Gastrocnemius medialis (tissue), 4 donors: Measurements from ENCODE around the gene DHDH. TPM values are rescaled to one million over a fixed set of nuclear protein-coding genes. Genes with fewer than 3 reads are reported as not detected.
"Not testable (repeated sequence)": the region's sequence is repeated elsewhere in the genome, so short reads cannot be mapped to it uniquely, and the experiment has no call there.

ENCODE experiments used
- ATAC-seq, 2 donors: fragments of 150-250 bp; one replicate each; pipeline ENCODE4 v1.9.1; 2016
- DNase-seq, 2 donors: peaks; one replicate each; pipeline ENCODE4 v3.0.0-alpha.2; 2019
- H3K27ac ChIP-seq, 4 donors: fragments of 200-600 bp; sonication (generic); 1 replicate in 1 of 4; 2 replicates in 3 of 4; pipeline ENCODE4 v1.5.1; 2016 to 2018; ENCODE audit warnings: mild to moderate bottlenecking in 2 of 4, moderate library complexity in 1 of 4
- H3K27me3 ChIP-seq, 3 donors: fragments of 200-600 bp; sonication (generic) in 2 of 3; 1 replicate in 1 of 3; 2 replicates in 2 of 3; pipeline versions ENCODE4 v1.5.1 to v1.6.0; 2016 to 2019; ENCODE audit warnings: mild to moderate bottlenecking in 1 of 3, moderate library complexity in 1 of 3
- H3K36me3 ChIP-seq, 2 donors: fragments of 200-600 bp; sonication (generic) in 1 of 2; one replicate each; pipeline ENCODE4 v1.5.1; 2017 to 2018
- H3K4me1 ChIP-seq, 2 donors: fragments of 200-600 bp; sonication (generic) in 1 of 2; one replicate each; pipeline ENCODE4 v1.5.1; 2016 to 2017; ENCODE audit warnings: mild to moderate bottlenecking in 2 of 2
- H3K4me3 ChIP-seq, 4 donors: fragments of 200-600 bp; sonication (generic) in 3 of 4; 1 replicate in 1 of 4; 2 replicates in 3 of 4; pipeline ENCODE4 v1.5.1; 2016 to 2019; ENCODE audit warnings: mild to moderate bottlenecking in 2 of 4
- H3K9me3 ChIP-seq, 3 donors: fragments of 200-600 bp; sonication (generic) in 2 of 3; 1 replicate in 1 of 3; 2 replicates in 2 of 3; pipeline ENCODE4 v1.5.1; 2016 to 2019
- POLR2A ChIP-seq, 2 donors: fragments of 450-650 bp; IDR thresholded peaks; one replicate each; pipeline ENCODE4 v1.6.1; 2017; ENCODE audit warnings: antibody characterized with exemption in 2 of 2, mild to moderate bottlenecking in 2 of 2, moderate library complexity in 2 of 2
- in situ Hi-C, 4 donors: fragments of 200-750 bp; cut with MboI; loops; one replicate each; pipeline versions ENCODE4 v1.15.0 to v1.8.0; 2017; ENCODE audit warnings: low sequenced_read_pairs in 4 of 4
- intact Hi-C: fragments of 100-400 bp; cut with DNase I; formaldehyde crosslinking; loops from one replicate; pipeline ENCODE4 v1.15.1; 2023; ENCODE audit warnings: low total_unique reads
- total RNA-seq, 4 donors: library from RNA; depleted of rRNA; stranded (reverse); fragments of >200 nt; gene quantifications; one replicate each; pipeline versions ENCODE4 v1.1.0 to v1.2.3, GENCODE V29; 2016
- TF ChIP-seq, protein P1 (sequence below), 5 experiments: fragments of 450-650 bp in 3 of 5; fragments of 200-600 bp in 2 of 5; sonication (generic) in 2 of 5; IDR thresholded peaks in 4 of 5; conservative IDR thresholded peaks in 1 of 5; 1 replicate in 4 of 5; 2 replicates in 1 of 5; pipeline ENCODE4 v1.5.1; 2016 to 2019; ENCODE audit warnings: antibody characterized with exemption in 5 of 5, mild to moderate bottlenecking in 3 of 5, moderate library complexity in 3 of 5

Gene DHDH
- total RNA-seq, 4 donors from 2014 or later, result not detected

DNA sequence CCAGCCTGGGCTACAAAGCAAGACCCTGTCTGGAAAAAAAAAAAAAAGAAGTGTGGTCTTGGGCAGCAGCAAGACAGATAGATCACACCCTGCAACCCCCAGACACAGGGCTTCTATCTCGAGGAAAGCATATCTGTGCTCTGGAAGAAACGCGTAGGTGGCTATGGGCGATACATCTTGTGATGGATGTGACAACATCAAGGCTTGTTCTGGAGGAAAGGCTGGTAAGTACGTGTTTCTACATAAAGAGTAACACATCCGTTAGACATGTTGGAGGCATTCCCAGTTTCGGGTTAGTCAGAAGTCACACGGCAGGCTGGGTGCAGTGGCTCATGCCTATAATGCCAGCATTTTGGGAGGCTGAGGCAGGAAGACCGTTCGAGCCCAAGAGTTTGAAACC is 6.6 kb upstream of the DHDH start:
- H3K4me1 ChIP-seq, result no peaks in the 10 kb centered on the region
- intact Hi-C loops (no loop called here), in situ Hi-C loops (no loop called here)
- ATAC-seq (peak; percentile 88 to 94), DNase-seq (peak; percentile 64 to 66)
- no peak overlapping the region for H3K27ac ChIP-seq
- H3K36me3 ChIP-seq, result peaks cover 0 to 16% of the 10 kb centered on the region in 2 donors
- H3K27me3 ChIP-seq, result peaks cover 0 to 3% (median 0%) of the 10 kb centered on the region in 3 donors
- no peak overlapping the region for H3K4me3 ChIP-seq
- no peaks in the 10 kb centered on the region for H3K9me3 ChIP-seq
- TF ChIP-seq POLR2A (IDR thresholded peaks at IDR 0.05), result no peak
- TF ChIP-seq, protein P1, sequence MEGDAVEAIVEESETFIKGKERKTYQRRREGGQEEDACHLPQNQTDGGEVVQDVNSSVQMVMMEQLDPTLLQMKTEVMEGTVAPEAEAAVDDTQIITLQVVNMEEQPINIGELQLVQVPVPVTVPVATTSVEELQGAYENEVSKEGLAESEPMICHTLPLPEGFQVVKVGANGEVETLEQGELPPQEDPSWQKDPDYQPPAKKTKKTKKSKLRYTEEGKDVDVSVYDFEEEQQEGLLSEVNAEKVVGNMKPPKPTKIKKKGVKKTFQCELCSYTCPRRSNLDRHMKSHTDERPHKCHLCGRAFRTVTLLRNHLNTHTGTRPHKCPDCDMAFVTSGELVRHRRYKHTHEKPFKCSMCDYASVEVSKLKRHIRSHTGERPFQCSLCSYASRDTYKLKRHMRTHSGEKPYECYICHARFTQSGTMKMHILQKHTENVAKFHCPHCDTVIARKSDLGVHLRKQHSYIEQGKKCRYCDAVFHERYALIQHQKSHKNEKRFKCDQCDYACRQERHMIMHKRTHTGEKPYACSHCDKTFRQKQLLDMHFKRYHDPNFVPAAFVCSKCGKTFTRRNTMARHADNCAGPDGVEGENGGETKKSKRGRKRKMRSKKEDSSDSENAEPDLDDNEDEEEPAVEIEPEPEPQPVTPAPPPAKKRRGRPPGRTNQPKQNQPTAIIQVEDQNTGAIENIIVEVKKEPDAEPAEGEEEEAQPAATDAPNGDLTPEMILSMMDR (IDR thresholded peaks at IDR 0.05 in 4 of 5, conservative IDR thresholded peaks at IDR 0.05 in 1 of 5), result no peak

DNA sequence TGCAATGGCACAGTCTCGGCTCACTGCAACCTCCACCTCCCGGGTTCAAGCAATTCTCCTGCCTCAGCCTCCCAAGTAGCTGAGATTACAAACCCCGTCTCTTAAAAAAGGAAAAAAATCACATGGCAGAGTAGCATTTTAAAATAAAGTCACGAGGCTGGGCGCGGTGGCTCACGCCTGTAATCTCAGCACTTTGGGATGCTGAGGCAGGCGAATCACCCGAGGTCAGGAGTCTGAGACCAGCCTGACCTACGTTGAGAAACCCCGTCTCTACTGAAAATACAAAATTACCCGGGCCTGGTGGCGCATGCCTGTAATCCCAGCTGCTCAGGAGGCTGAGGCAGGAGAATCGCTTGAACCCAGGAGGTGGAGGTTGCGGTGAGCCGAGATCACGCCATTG is 5.8 kb upstream of the DHDH start:
- H3K4me1 ChIP-seq, in situ Hi-C loops, H3K27ac ChIP-seq, H3K4me3 ChIP-seq, intact Hi-C loops, DNase-seq, H3K9me3 ChIP-seq, ATAC-seq, H3K36me3 ChIP-seq: not testable (repeated sequence)
- H3K27me3 ChIP-seq, result peaks cover 3 to 10% (median 6%) of the 10 kb centered on the region in 3 donors

DNA sequence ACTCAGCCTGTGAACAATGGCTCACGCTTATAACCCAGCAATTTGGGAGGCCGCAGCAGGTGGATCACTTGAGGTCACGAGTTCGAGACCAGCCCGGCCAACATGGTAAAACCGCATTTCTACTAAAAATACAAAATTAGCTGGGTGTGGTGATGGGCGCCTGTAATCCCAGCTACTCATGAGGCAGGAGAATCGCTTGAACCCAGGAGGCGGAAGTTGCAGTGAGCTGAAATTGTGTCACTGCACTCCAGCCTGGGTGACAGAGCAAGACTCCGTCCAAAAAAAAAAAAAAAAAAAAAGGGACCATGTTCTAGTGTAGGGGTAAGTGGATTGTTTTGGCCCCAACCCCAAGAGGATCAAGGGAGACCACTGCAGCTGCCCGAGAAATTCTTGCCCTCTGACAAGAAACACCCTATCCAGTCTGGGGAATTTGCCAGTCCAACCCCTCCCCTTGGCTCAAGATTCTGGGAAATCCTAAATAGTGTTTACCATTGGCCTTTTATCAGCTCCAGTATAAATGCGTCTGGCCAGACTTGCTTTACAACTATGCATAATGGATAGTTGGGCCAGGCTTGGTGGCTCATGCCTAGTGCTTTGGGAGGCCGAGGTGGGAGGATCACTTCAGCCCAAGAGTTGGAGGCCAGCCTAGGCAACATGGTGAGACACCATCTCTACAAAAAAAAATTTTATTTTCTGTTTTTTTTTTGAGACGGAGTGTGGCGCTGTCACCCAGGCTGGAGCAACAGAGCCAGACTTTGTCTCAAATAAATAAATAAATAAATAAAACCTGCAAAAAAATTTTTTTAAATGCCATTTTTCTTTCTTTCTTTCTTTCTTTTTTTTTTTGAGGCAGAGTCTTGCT is 5.1 kb upstream of the DHDH start:
- TF ChIP-seq, protein P1 (IDR thresholded peaks at IDR 0.05 in 4 of 5, conservative IDR thresholded peaks at IDR 0.05 in 1 of 5), result no peak
- no peak for TF ChIP-seq POLR2A (IDR thresholded peaks at IDR 0.05)
- Histone ChIP-seq H3K9me3 (no peaks in the 10 kb centered on the region), H3K36me3 (peaks cover 0 to 2% of the 10 kb centered on the region in 2 donors), H3K4me3 (no peak overlapping the region), H3K27me3 (peaks cover 6 to 13% (median 12%) of the 10 kb centered on the region in 3 donors), H3K4me1 (peaks cover 0 to 3% of the 10 kb centered on the region in 2 donors), H3K27ac (no peak overlapping the region)
- ATAC-seq (no peak), DNase-seq (no peak)
- in situ Hi-C loops (no loop called here), intact Hi-C loops (no loop called here)

DNA sequence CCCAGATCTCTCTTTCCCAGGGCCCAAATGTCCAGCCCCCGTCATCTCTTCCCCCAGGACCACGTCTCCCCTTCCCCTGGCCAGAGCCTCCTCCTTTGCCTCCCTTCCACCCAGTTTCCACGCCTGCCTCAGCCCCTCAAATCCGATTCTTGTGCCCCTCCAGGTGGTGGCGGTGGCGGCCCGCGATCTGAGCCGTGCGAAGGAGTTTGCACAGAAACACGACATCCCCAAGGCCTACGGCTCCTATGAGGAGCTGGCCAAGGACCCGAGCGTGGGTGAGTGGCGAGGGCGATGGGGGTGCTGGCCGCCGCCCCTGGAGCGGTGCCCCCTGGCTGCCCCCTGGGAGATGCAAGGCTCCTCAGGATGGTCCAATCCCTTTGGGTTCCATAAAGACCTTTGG is 1.3 kb downstream of the DHDH start:
- Histone ChIP-seq H3K4me1 (peaks cover 0 to 3% of the 10 kb centered on the region in 2 donors), H3K27ac (no peak overlapping the region), H3K4me3 (no peak overlapping the region), H3K36me3 (no peaks in the 10 kb centered on the region), H3K9me3 (no peaks in the 10 kb centered on the region), H3K27me3 (peaks cover 21 to 24% (median 22%) of the 10 kb centered on the region in 3 donors)
- TF ChIP-seq POLR2A (IDR thresholded peaks at IDR 0.05), result no peak
- TF ChIP-seq, protein P1 (IDR thresholded peaks at IDR 0.05 in 4 of 5, conservative IDR thresholded peaks at IDR 0.05 in 1 of 5), result no peak
- no peak for DNase-seq
- intact Hi-C loops (no loop called here), in situ Hi-C loops (no loop called here)
- ATAC-seq, result no peak

DNA sequence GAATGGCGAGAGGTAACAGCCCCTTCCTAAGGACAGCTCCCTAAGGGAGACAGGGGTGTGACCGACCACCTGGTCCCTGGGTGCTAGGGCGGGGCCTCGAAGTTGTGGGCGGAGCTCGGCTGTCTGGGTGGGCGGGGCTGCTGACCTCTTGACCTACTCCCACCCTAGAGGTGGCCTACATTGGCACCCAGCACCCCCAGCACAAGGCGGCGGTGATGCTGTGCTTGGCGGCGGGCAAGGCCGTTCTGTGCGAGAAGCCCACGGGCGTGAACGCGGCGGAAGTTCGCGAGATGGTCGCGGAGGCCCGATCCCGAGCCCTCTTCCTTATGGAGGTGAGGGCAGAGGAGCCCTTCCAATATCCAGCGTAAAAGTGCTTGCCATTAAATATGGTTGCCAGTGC is 2.4 kb downstream of the DHDH start:
- no peak for ATAC-seq
- in situ Hi-C loops, result no loop called here
- H3K4me1 ChIP-seq, result peaks cover 0 to 3% of the 10 kb centered on the region in 2 donors
- no peak for DNase-seq
- H3K27me3 ChIP-seq, result peaks cover 21 to 24% (median 22%) of the 10 kb centered on the region in 3 donors
- intact Hi-C loops, result no loop called here
- no peak overlapping the region for H3K4me3 ChIP-seq
- H3K36me3 ChIP-seq, result no peaks in the 10 kb centered on the region
- TF ChIP-seq POLR2A (IDR thresholded peaks at IDR 0.05), result no peak
- TF ChIP-seq, protein P1 (IDR thresholded peaks at IDR 0.05 in 4 of 5, conservative IDR thresholded peaks at IDR 0.05 in 1 of 5), result no peak
- H3K27ac ChIP-seq, result no peak overlapping the region
- no peaks in the 10 kb centered on the region for H3K9me3 ChIP-seq
